ENCODE data around the gene KRTAP5-8. TPM values are rescaled to one million over a fixed set of nuclear protein-coding genes. Genes with fewer than 3 reads are reported as not detected.

The KRTAP5-8 gene
- total and polyA plus RNA-seq, 12 donors: 0.28 TPM; not detected in 11

GRCh38 chr11:71496421-71496820, 41.4 kb upstream of the KRTAP5-8 start:
- H3K27ac ChIP-seq: no peak overlapping the region
- H3K4me3 ChIP-seq: no peak overlapping the region
- DNase-seq: peak in 2 of 7 donors; percentile 16 to 28
- no peak for TF ChIP-seq POLR2A (IDR thresholded peaks at IDR 0.05)
- TF ChIP-seq CTCF (IDR thresholded peaks at IDR 0.05): no peak
- H3K27me3 ChIP-seq: no peaks in the 10 kb centered on the region
- H3K4me1 ChIP-seq (replicated peaks in 1 of 2): no peaks in the 10 kb centered on the region
- intact Hi-C loops (cut with DNase I): no loop called here
- WGBS, 4 donors: 95 to 98% (median 97%) methylated on average over 9 to 13 of the region's 13 CpGs
- no peaks in the 10 kb centered on the region for H3K9me3 ChIP-seq (replicated peaks in 1 of 3)
- H3K36me3 ChIP-seq (replicated peaks in 1 of 2): peaks cover 0 to 52% of the 10 kb centered on the region in 2 donors

GRCh38 chr11:71498091-71498490, 39.7 kb upstream of the KRTAP5-8 start:
- Histone ChIP-seq H3K27me3 (no peaks in the 10 kb centered on the region), H3K27ac (no peak overlapping the region), H3K4me1 (replicated peaks in 1 of 2) (no peaks in the 10 kb centered on the region), H3K36me3 (replicated peaks in 1 of 2) (peaks cover 0 to 46% of the 10 kb centered on the region in 2 donors), H3K4me3 (no peak overlapping the region), H3K9me3 (replicated peaks in 1 of 3) (no peaks in the 10 kb centered on the region)
- TF ChIP-seq CTCF (IDR thresholded peaks at IDR 0.05) (no peak), POLR2A (IDR thresholded peaks at IDR 0.05) (no peak)
- intact Hi-C loops (cut with DNase I): no loop called here
- WGBS, 4 donors: 94 to 100% (median 98%) methylated on average over 10 to 19 of the region's 19 CpGs
- peak in 1 of 7 donors; percentile 42 for DNase-seq

GRCh38 chr11:71499125-71499524, 38.7 kb upstream of the KRTAP5-8 start:
- Histone ChIP-seq H3K27ac (peak overlapping the region in 1 of 5 donors; percentile 29), H3K36me3 (replicated peaks in 1 of 2) (peaks cover 0 to 41% of the 10 kb centered on the region in 2 donors), H3K4me1 (replicated peaks in 1 of 2) (no peaks in the 10 kb centered on the region), H3K4me3 (no peak overlapping the region), H3K9me3 (replicated peaks in 1 of 3) (no peaks in the 10 kb centered on the region), H3K27me3 (no peaks in the 10 kb centered on the region)
- WGBS, 4 donors: 77 to 85% (median 82%) methylated on average over 12 to 13 of the region's 13 CpGs
- TF ChIP-seq POLR2A (IDR thresholded peaks at IDR 0.05) (no peak), CTCF (IDR thresholded peaks at IDR 0.05) (no peak)
- DNase-seq: peak in 2 of 7 donors; percentile 7 to 28
- intact Hi-C loops (cut with DNase I): no loop called here

- peak in 5 of 7 donors; percentile 35 to 56 (median 52) for DNase-seq
- 53 to 63% (median 58%) methylated on average over 6 of the region's 6 CpGs for WGBS, 4 donors
- intact Hi-C loops (cut with DNase I): no loop called here
Observed at GRCh38 chr11:71499546-71499945, 38.3 kb upstream of the KRTAP5-8 start.

More at GRCh38 chr11:71499546-71499945, 38.3 kb upstream of the KRTAP5-8 start:
- no peaks in the 10 kb centered on the region for H3K4me1 ChIP-seq (replicated peaks in 1 of 2)
- no peak overlapping the region for H3K4me3 ChIP-seq
- H3K9me3 ChIP-seq (replicated peaks in 1 of 3): no peaks in the 10 kb centered on the region
- H3K36me3 ChIP-seq (replicated peaks in 1 of 2): peaks cover 0 to 40% of the 10 kb centered on the region in 2 donors
- H3K27ac ChIP-seq: no peak overlapping the region
- no peaks in the 10 kb centered on the region for H3K27me3 ChIP-seq
- no peak for TF ChIP-seq POLR2A (IDR thresholded peaks at IDR 0.05)
- TF ChIP-seq CTCF (IDR thresholded peaks at IDR 0.05): no peak

Data from adrenal gland (tissue), 12 donors.